ENCODE results near the gene PLB1.
"Not testable (repeated sequence)": the region's sequence is repeated elsewhere in the genome, so short reads cannot be mapped to it uniquely, and the experiment has no call there.

The PLB1 gene

GRCh38 chr2:28652217-28652616 is 156.4 kb downstream of the PLB1 start:
- DNase-seq: no peak

DNA sequence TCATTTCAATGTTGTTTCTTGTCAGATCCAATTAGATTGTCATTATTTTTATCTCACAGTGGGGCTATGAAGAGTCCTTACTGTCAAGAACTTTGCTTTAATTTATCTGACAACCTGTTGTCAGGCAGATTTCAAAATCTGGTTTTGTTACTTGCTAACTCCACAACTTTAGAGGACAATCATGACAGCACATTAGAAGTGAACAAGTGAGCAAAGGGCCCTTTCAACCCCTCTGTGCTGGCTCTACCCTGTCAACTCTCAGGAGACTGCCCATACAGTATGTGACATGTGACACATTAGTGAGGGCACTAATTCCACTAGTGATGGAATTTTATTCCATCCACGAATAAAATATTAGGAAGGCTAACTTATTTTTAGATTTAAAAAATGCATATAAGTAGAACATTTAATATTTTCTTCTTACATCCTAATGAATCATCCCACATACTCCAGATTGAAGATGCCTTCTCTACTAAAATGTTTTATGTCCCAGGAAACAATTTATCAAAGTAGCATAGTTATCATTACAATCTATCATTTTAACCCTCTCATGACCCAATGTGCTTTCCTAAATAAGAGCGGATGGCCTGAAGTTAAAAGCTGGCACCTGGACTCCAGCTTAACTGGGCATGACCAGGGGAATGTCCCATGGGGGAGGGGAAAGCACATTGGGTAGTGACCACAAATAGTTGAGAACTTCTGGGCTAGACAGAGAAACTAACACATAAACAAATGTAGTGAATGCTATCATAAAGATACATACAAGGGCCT is 158.2 kb downstream of the PLB1 start:
- no peak for DNase-seq

GRCh38 chr2:28654663-28655320 is 158.9 kb downstream of the PLB1 start:
- no peak for DNase-seq

GRCh38 chr2:28656937-28657615 is 161.2 kb downstream of the PLB1 start:
- DNase-seq: no peak

GRCh38 chr2:28658369-28658768 is 162.5 kb downstream of the PLB1 start:
- DNase-seq: no peak

- no peak for DNase-seq
These were observed 163.3 kb downstream of the PLB1 start for GRCh38 chr2:28659127-28659526.

GRCh38 chr2:28661589-28662001 is 165.7 kb downstream of the PLB1 start:
- no peak for DNase-seq

- DNase-seq: no peak
These were observed 166.2 kb downstream of the PLB1 start for GRCh38 chr2:28662044-28662443.

- DNase-seq: no peak
These were observed 166.8 kb downstream of the PLB1 start for GRCh38 chr2:28662468-28663181.

- no peak for DNase-seq
These were observed 167.5 kb downstream of the PLB1 start for GRCh38 chr2:28663359-28663758.

DNA sequence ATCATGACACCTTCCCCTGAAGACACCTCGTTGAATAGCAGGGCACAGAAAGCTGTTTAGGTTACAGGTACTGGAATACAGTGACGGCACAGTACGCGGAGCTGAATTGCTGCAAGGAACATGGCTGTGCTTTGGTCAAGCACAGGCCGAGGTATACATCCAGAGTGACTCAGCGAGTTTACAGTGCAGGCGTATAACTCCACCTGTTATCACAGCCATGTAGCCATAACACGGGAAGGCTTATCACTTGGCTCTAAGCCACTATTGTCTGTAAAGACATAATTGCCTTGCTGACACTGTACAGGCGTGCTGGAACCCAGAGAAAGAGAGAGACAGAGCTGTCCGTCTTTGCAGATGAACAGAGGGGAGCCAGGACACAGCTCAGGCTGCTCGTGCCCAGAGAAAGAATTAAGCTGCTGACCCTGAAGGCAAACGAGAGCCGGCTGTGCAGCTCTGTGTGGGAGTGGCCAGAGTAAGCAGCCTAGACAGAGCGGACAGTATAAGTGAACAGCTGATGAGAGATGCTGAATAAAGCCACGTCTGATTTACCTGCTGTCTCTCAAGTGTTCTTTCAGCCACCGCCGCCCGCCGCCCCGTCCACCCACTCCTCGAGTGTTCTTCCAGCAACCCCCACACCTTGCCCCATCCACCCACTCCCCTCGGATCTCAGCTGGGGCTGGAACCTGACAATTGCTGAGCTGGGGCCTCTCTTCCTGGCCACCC is 168.4 kb downstream of the PLB1 start:
- peak; percentile 89 for DNase-seq

GRCh38 chr2:28665041-28665704 is 169.3 kb downstream of the PLB1 start:
- peak; percentile 66 for DNase-seq

- not testable (repeated sequence) for DNase-seq
These were observed 170.0 kb downstream of the PLB1 start for GRCh38 chr2:28665811-28666377.

DNA sequence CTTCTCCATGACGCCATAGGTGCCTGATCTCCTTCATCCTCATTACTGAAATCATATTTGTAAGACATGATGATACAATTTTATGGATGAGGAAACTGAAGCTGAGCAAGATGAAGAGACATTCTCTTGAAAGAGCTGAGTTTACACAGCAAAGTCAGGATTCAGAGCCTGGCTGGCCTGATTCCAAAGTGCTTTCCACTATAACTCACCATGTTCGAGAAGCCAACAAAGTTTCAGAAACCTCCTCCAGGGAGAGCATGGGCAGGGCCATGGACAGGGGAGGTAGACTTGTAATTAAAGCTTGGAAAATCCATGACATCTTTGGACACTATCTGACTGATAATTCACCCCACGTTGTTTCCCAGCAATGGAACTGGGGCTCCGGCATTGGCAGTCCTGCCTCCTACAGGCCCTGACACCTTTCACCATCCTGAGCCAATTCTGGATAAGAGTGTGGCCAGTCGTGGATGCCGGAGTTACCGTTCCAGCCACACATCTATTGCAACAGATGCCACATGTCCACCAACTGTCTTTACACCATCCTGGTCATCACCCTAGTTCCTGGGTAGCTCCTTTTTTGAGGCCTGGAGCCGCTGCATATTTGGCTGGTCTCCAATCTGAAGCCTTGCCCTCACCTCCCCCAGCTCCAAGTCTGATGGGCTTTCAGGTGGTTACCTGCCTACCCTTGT is 170.8 kb downstream of the PLB1 start:
- no peak for DNase-seq

- DNase-seq: no peak
These were observed 171.4 kb downstream of the PLB1 start for GRCh38 chr2:28667261-28667660.

- no peak for DNase-seq
These were observed 172.4 kb downstream of the PLB1 start for GRCh38 chr2:28668106-28668814.

DNA sequence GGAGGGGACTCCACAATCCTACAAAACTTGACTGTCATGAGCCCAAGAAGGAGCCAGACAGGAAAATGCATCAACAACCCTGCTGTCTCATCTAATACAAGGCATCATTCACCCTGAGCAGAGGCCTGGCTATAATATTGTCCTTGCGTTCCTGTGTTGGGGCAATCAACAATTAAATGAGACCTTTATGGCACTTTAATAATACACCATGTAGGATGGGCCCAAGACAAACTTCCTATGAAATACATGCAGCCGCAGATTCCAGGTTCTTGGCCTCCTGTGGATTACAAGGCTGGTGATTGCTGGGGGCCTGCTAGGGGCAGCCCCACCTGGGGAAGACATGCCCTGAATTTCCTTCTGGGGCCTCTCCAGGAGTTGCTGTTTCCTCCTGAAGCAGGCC is 173.0 kb downstream of the PLB1 start:
- no peak for DNase-seq

GRCh38 chr2:28670856-28671255 is 175.0 kb downstream of the PLB1 start:
- DNase-seq: no peak

DNA sequence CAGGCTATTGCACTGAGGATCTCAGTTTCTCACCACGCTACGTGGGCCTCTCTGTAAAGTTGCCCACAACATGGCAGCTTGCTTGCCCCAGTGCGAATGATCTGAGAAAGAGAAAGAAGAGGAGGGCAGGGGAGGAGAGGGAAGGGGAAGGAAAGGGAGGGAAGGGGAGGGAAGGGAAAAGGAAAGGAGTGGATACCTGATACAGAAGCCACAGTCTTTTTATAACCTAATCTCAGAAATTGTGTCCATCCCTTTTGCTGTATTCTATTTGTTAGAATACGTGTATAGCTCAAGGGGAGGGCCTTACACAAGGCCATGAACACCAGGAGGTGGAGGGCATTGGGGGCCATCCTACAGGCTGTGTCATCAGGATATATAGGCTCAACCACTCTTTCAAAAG is 177.5 kb downstream of the PLB1 start:
- DNase-seq: no peak

- no peak for DNase-seq
These were observed 178.3 kb downstream of the PLB1 start for GRCh38 chr2:28674062-28674712.
